ENCODE measurements around the gene CAMK2G. TPM values are rescaled to one million over a fixed set of nuclear protein-coding genes. Genes with fewer than 3 reads are reported as not detected.

Gene CAMK2G
- polyA plus RNA-seq, 12 donors: 23.7 to 39.2 (median 31.3) TPM; not detected in 1

GRCh38 chr10:73773152-73773879, 101.0 kb downstream of the CAMK2G start:
- DNase-seq: no peak

- peak; percentile 80 for DNase-seq
Observed at GRCh38 chr10:73772281-73773151, 101.8 kb downstream of the CAMK2G start.

GRCh38 chr10:73771722-73772280, 102.6 kb downstream of the CAMK2G start:
- peak; percentile 92 for DNase-seq

GRCh38 chr10:73769396-73769795, 105.0 kb downstream of the CAMK2G start:
- no peak for DNase-seq

- no peak for DNase-seq
Observed at GRCh38 chr10:73768881-73769280, 105.5 kb downstream of the CAMK2G start.

GRCh38 chr10:73765066-73765465, 109.3 kb downstream of the CAMK2G start:
- no peak for DNase-seq

- no peak for DNase-seq
Observed at GRCh38 chr10:73763343-73763742, 111.0 kb downstream of the CAMK2G start.

GRCh38 chr10:73762915-73763314, 111.4 kb downstream of the CAMK2G start:
- DNase-seq: no peak

Other genes with a start within 250 kb of the CAMK2G start
- 100 to 1,000 TPM in 11 of 12 donors, not detected in 1; 153 to 885 (median 515) TPM for gene MYOZ1, start 233.1 kb downstream of the CAMK2G start, polyA plus RNA-seq (ENCODE audit: insufficient read length in 12 of 12)
- 100 to 1,000 TPM in 10 of 12 donors, 10 to 100 TPM in 1, not detected in 1; 82.7 to 263 (median 191) TPM for gene SYNPO2L, start 218.5 kb downstream of the CAMK2G start, polyA plus RNA-seq (ENCODE audit: insufficient read length in 12 of 12)
- 10 to 100 TPM in 5 of 12 donors, 1 to 10 TPM in 6, not detected in 1; 6.2 to 22.3 (median 10.0) TPM for gene AGAP5, start 176.4 kb downstream of the CAMK2G start, polyA plus RNA-seq (ENCODE audit: insufficient read length in 12 of 12)
- gene SEC24C, start 130.2 kb downstream of the CAMK2G start, polyA plus RNA-seq (ENCODE audit: insufficient read length in 12 of 12): 10 to 100 TPM in 11 of 12 donors, not detected in 1; 28.7 to 62.7 (median 49.9) TPM
- gene CHCHD1, start 92.5 kb downstream of the CAMK2G start, polyA plus RNA-seq (ENCODE audit: insufficient read length in 12 of 12): 10 to 100 TPM in 11 of 12 donors, not detected in 1; 20.0 to 48.9 (median 31.4) TPM
- 100 to 1,000 TPM in 1 of 12 donors, 10 to 100 TPM in 10, not detected in 1; 53.3 to 172 (median 69.1) TPM for gene ZSWIM8, start 88.9 kb downstream of the CAMK2G start, polyA plus RNA-seq (ENCODE audit: insufficient read length in 12 of 12)
- 10 to 100 TPM in 11 of 12 donors, not detected in 1; 12.4 to 40.5 (median 17.7) TPM for gene NDST2, start 63.0 kb downstream of the CAMK2G start, polyA plus RNA-seq (ENCODE audit: insufficient read length in 12 of 12)
- 10 to 100 TPM in 11 of 12 donors, not detected in 1; 26.2 to 48.1 (median 31.2) TPM for gene PLAU, start 36.6 kb upstream of the CAMK2G start, polyA plus RNA-seq (ENCODE audit: insufficient read length in 12 of 12)
- 100 to 1,000 TPM; 107 to 176 (median 147) TPM for gene VCL, start 123.6 kb upstream of the CAMK2G start, polyA plus RNA-seq (ENCODE audit: insufficient read length in 12 of 12)